Measurements from ENCODE around the gene FOXI1.
A peak's percentile ranks its signal among the peaks of the same experiment; 100 is the strongest.

Gene FOXI1

GRCh38 chr5:170149206-170149515 is 43.5 kb downstream of the FOXI1 start:
- no peak for DNase-seq (ENCODE audit: low spot score)
- FAIRE-seq: no peak

GRCh38 chr5:170150713-170151096 is 45.0 kb downstream of the FOXI1 start:
- DNase-seq (ENCODE audit: low spot score): no peak
- FAIRE-seq: no peak

GRCh38 chr5:170151097-170151831 is 45.6 kb downstream of the FOXI1 start:
- FAIRE-seq: peak; percentile 17
- DNase-seq (ENCODE audit: low spot score): peak; percentile 87

GRCh38 chr5:170152767-170153166 is 47.1 kb downstream of the FOXI1 start:
- FAIRE-seq (no peak), DNase-seq (ENCODE audit: low spot score) (no peak)

GRCh38 chr5:170154297-170154696 is 48.6 kb downstream of the FOXI1 start:
- no peak for FAIRE-seq
- DNase-seq (ENCODE audit: low spot score): no peak

- FAIRE-seq (no peak), DNase-seq (ENCODE audit: low spot score) (no peak)
Measured at GRCh38 chr5:170154744-170155143, 49.0 kb downstream of the FOXI1 start.

GRCh38 chr5:170155771-170156170 is 50.1 kb downstream of the FOXI1 start:
- FAIRE-seq: no peak
- DNase-seq (ENCODE audit: low spot score): no peak

GRCh38 chr5:170159101-170159698 is 53.5 kb downstream of the FOXI1 start:
- DNase-seq (ENCODE audit: low spot score): peak; percentile 57
- peak; percentile 13 for FAIRE-seq
